Mucosa of rectum (tissue), 2 donors: ENCODE measurements around the gene RPL10.
"Not testable (repeated sequence)": the region's sequence is repeated elsewhere in the genome, so short reads cannot be mapped to it uniquely, and the experiment has no call there.

Experiments used
- H3K27ac ChIP-seq, 2 donors: one replicate each; pipeline ENCODE4 v1.7.0; 2013; ENCODE audit warnings: inconsistent platforms in 2 of 2, low read depth in 2 of 2, low read length in 2 of 2
- H3K27me3 ChIP-seq, 2 donors: one replicate each; pipeline ENCODE4 v1.7.0; 2013; ENCODE audit warnings: low read length in 2 of 2; ENCODE audit not compliant: control insufficient read depth in 2 of 2, insufficient read depth in 2 of 2
- H3K36me3 ChIP-seq, 2 donors: one replicate each; pipeline ENCODE4 v1.7.0; 2013; ENCODE audit warnings: low read length in 2 of 2; ENCODE audit not compliant: control insufficient read depth in 2 of 2, insufficient read depth in 2 of 2
- H3K4me1 ChIP-seq, 2 donors: one replicate each; pipeline ENCODE4 v1.7.0; 2013; ENCODE audit warnings: low read length in 2 of 2, mild to moderate bottlenecking in 1 of 2; ENCODE audit not compliant: control insufficient read depth in 2 of 2, insufficient read depth in 2 of 2
- H3K4me3 ChIP-seq, 2 donors: one replicate each; pipeline ENCODE4 v1.7.0; 2013; ENCODE audit warnings: low read length in 2 of 2
- H3K9ac ChIP-seq, 2 donors: one replicate each; pipeline ENCODE4 v1.7.0; 2013; ENCODE audit warnings: low read length in 2 of 2, low read depth in 1 of 2, mild to moderate bottlenecking in 1 of 2
- H3K9me3 ChIP-seq, 2 donors: one replicate each; pipeline ENCODE4 v1.7.0; 2013; ENCODE audit warnings: low read length in 2 of 2; ENCODE audit not compliant: control insufficient read depth in 2 of 2
- donor health status: healthy.
- donor health status: Normal muscosa, but diverticular disease.

Gene RPL10

GRCh38 chrX:154384284-154384892 lies 13.8 kb upstream of the RPL10 start:
- no peak overlapping the region for H3K9ac ChIP-seq
- no peaks in the 10 kb centered on the region for H3K9me3 ChIP-seq
- peaks cover 6 to 9% of the 10 kb centered on the region in 2 donors for H3K4me1 ChIP-seq
- peaks cover 2 to 5% of the 10 kb centered on the region in 2 donors for H3K27me3 ChIP-seq
- H3K36me3 ChIP-seq, result no peaks in the 10 kb centered on the region
- no peak overlapping the region for H3K27ac ChIP-seq
- no peak overlapping the region for H3K4me3 ChIP-seq

GRCh38 chrX:154388094-154388493 lies 10.1 kb upstream of the RPL10 start:
- H3K27ac ChIP-seq, H3K36me3 ChIP-seq, H3K4me3 ChIP-seq, H3K9ac ChIP-seq, H3K27me3 ChIP-seq, H3K4me1 ChIP-seq, H3K9me3 ChIP-seq: not testable (repeated sequence)

- not testable (repeated sequence) for H3K27ac ChIP-seq, H3K9ac ChIP-seq, H3K4me1 ChIP-seq, H3K9me3 ChIP-seq, H3K4me3 ChIP-seq, H3K36me3 ChIP-seq, H3K27me3 ChIP-seq
Measured at GRCh38 chrX:154388649-154389048, 9.5 kb upstream of the RPL10 start.

GRCh38 chrX:154389812-154390747 lies 8.1 kb upstream of the RPL10 start:
- H3K27ac ChIP-seq, result peak overlapping the region in 1 of 2 donors; percentile 38
- not testable (repeated sequence) for H3K27me3 ChIP-seq, H3K9me3 ChIP-seq, H3K36me3 ChIP-seq, H3K4me1 ChIP-seq, H3K4me3 ChIP-seq, H3K9ac ChIP-seq

- H3K4me3 ChIP-seq, H3K27ac ChIP-seq, H3K9ac ChIP-seq, H3K9me3 ChIP-seq, H3K27me3 ChIP-seq: not testable (repeated sequence)
- peaks cover 9 to 12% of the 10 kb centered on the region in 2 donors for H3K4me1 ChIP-seq
- H3K36me3 ChIP-seq, result peaks cover 19 to 21% of the 10 kb centered on the region in 2 donors
Measured at GRCh38 chrX:154396363-154396762, 1.8 kb upstream of the RPL10 start.

- H3K36me3 ChIP-seq, result peaks cover 19 to 21% of the 10 kb centered on the region in 2 donors
- no peaks in the 10 kb centered on the region for H3K27me3 ChIP-seq
- peak overlapping the region; percentile 78 to 92 for H3K4me3 ChIP-seq
- peak overlapping the region; percentile 97 to 99 for H3K9ac ChIP-seq
- H3K4me1 ChIP-seq, result peaks cover 9 to 12% of the 10 kb centered on the region in 2 donors
- peak overlapping the region; percentile 99 for H3K27ac ChIP-seq
- no peaks in the 10 kb centered on the region for H3K9me3 ChIP-seq
Measured at GRCh38 chrX:154396973-154397887, 947 bp upstream of the RPL10 start.

- Histone ChIP-seq H3K36me3 (peaks cover 19 to 24% of the 10 kb centered on the region in 2 donors), H3K4me3 (peak overlapping the region; percentile 88 to 92), H3K9ac (peak overlapping the region; percentile 97 to 99), H3K27me3 (no peaks in the 10 kb centered on the region), H3K9me3 (no peaks in the 10 kb centered on the region), H3K27ac (peak overlapping the region; percentile 99), H3K4me1 (peaks cover 9 to 12% of the 10 kb centered on the region in 2 donors)
Measured at GRCh38 chrX:154398668-154399526, 720 bp downstream of the RPL10 start.

- peak overlapping the region; percentile 99 for H3K27ac ChIP-seq
- H3K4me3 ChIP-seq, result peak overlapping the region; percentile 88 to 92
- peaks cover 19 to 24% of the 10 kb centered on the region in 2 donors for H3K36me3 ChIP-seq
- peak overlapping the region; percentile 97 to 99 for H3K9ac ChIP-seq
- H3K4me1 ChIP-seq, result peaks cover 9 to 12% of the 10 kb centered on the region in 2 donors
- no peaks in the 10 kb centered on the region for H3K27me3 ChIP-seq
- no peaks in the 10 kb centered on the region for H3K9me3 ChIP-seq
Measured at GRCh38 chrX:154399527-154400368, 1.6 kb downstream of the RPL10 start.
